ENCODE results near the gene TBL1XR1.

DNA sequence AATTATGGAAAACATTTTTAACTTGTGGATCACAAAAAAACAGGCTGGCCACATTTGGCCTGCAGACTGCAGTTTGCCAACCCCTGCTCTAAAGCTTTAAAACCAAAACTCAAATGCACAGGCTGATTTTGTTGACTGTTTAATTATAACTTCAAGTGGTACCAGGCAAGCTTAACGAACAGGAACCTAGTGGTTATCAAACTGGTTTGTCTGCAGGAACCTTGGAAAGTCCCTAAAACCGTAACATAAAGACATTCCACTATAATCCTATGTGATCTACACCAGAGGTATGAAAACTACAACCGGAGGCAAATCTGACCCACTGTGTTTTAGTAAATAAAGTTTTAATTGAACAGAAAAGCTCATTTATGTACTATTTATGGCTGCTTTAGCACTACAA lies 52.4 kb downstream of the TBL1XR1 start:
- TF ChIP-seq EP300 (IDR thresholded peaks at IDR 0.05): no peak
- TF ChIP-seq, protein P1, sequence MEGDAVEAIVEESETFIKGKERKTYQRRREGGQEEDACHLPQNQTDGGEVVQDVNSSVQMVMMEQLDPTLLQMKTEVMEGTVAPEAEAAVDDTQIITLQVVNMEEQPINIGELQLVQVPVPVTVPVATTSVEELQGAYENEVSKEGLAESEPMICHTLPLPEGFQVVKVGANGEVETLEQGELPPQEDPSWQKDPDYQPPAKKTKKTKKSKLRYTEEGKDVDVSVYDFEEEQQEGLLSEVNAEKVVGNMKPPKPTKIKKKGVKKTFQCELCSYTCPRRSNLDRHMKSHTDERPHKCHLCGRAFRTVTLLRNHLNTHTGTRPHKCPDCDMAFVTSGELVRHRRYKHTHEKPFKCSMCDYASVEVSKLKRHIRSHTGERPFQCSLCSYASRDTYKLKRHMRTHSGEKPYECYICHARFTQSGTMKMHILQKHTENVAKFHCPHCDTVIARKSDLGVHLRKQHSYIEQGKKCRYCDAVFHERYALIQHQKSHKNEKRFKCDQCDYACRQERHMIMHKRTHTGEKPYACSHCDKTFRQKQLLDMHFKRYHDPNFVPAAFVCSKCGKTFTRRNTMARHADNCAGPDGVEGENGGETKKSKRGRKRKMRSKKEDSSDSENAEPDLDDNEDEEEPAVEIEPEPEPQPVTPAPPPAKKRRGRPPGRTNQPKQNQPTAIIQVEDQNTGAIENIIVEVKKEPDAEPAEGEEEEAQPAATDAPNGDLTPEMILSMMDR (IDR thresholded peaks at IDR 0.05): no peak
- no peak for TF ChIP-seq POLR2A (IDR thresholded peaks at IDR 0.05)
